ENCODE measurements around the gene DCD. TPM values are rescaled to one million over a fixed set of nuclear protein-coding genes. Genes with fewer than 3 reads are reported as not detected.

The DCD gene
- total and polyA plus RNA-seq, 2 donors (not counting 3 experiments of a cell fraction or from before 2014, with no cell fraction given) = not detected

DNA sequence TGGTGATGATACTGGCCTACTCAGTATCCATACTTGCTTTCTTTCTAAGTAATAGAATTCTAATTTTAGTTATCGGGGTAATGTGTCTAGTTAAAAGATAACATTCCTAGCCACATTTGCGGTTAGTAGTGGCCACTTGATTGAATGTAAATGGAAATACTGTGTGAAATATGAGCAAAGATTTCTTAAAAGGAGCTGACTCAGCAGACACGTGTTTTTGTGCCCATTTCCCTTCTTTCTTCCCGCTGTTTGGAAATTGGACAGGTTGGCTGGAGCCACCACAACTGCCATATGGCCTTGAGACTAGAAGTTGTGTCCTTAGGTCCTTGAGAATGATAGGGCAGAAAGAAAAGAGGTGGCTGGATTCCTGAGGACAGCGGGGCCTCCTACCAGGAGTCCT lies 19.8 kb upstream of the DCD start:
- no peaks in the 10 kb centered on the region for H3K9me1 ChIP-seq (replicated peaks; ENCODE audit: control insufficient read depth, extremely low read depth, insufficient read depth, low read length)
- H3K27me3 ChIP-seq (ENCODE audit: control insufficient read depth in 2 of 2, insufficient read depth in 2 of 2, low read length in 2 of 2) = peaks cover 0 to 1% of the 10 kb centered on the region in 2 experiments
- ChIA-PET CTCF (no interaction called here), POLR2A (no interaction called here)
- no peaks in the 10 kb centered on the region for H3K4me1 ChIP-seq (ENCODE audit: control insufficient read depth, extremely low read depth, insufficient read depth, low read length)
- H3K4me2 ChIP-seq (ENCODE audit: insufficient read depth, low read length) = no peak overlapping the region
- FAIRE-seq (no peak), DNase-seq (ENCODE audit: low read depth, low spot score) (no peak)
- no peak overlapping the region for H3K4me3 ChIP-seq (replicated peaks in 1 of 3; ENCODE audit: insufficient read depth in 1 of 3, low read depth in 1 of 3, low read length in 3 of 3)
- H3K9me3 ChIP-seq (replicated peaks; ENCODE audit: control insufficient read depth, insufficient read depth, low read length) = no peaks in the 10 kb centered on the region
- BruUV-seq (replicated peaks) = no TSS peak
- no peak overlapping the region for H2AFZ ChIP-seq (ENCODE audit: low read depth, low read length)
- H4K20me1 ChIP-seq (replicated peaks; ENCODE audit: control insufficient read depth, extremely low read depth, insufficient read depth, low read length) = no peaks in the 10 kb centered on the region
- H3K79me2 ChIP-seq (ENCODE audit: control insufficient read depth, insufficient read depth, low read length) = no peaks in the 10 kb centered on the region
- no peak overlapping the region for H3K27ac ChIP-seq (ENCODE audit: insufficient read depth, low read depth, low read length)
- intact Hi-C loops (cut with micrococcal nuclease) = no loop called here
- TF ChIP-seq POLR2A (IDR thresholded peaks at IDR 0.05; ENCODE audit: low read depth, low read length) (no peak), JUN (IDR thresholded peaks at IDR 0.05; ENCODE audit: borderline replicate concordance, insufficient read depth, insufficient read length, low read depth) (no peak), EZH2 (IDR thresholded peaks at IDR 0.05; ENCODE audit: borderline replicate concordance, low read depth, low read length, severe bottlenecking) (no peak), MYC (IDR thresholded peaks at IDR 0.05; ENCODE audit: low read depth, low read length) (no peak), POLR2AphosphoS5 (IDR thresholded peaks at IDR 0.05; ENCODE audit: insufficient read depth, low read depth, low read length) (no peak), GATA2 (IDR thresholded peaks at IDR 0.05; ENCODE audit: insufficient read depth, insufficient read length, low read depth, low read length) (no peak), FOS (IDR thresholded peaks at IDR 0.05; ENCODE audit: borderline replicate concordance, insufficient read depth, low read length) (no peak)
- TF ChIP-seq, protein P1, sequence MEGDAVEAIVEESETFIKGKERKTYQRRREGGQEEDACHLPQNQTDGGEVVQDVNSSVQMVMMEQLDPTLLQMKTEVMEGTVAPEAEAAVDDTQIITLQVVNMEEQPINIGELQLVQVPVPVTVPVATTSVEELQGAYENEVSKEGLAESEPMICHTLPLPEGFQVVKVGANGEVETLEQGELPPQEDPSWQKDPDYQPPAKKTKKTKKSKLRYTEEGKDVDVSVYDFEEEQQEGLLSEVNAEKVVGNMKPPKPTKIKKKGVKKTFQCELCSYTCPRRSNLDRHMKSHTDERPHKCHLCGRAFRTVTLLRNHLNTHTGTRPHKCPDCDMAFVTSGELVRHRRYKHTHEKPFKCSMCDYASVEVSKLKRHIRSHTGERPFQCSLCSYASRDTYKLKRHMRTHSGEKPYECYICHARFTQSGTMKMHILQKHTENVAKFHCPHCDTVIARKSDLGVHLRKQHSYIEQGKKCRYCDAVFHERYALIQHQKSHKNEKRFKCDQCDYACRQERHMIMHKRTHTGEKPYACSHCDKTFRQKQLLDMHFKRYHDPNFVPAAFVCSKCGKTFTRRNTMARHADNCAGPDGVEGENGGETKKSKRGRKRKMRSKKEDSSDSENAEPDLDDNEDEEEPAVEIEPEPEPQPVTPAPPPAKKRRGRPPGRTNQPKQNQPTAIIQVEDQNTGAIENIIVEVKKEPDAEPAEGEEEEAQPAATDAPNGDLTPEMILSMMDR (IDR thresholded peaks at IDR 0.05; ENCODE audit: extremely low read depth in 1 of 2, insufficient read depth in 1 of 2, low read depth in 1 of 2, low read length in 2 of 2) = no peak
- TF ChIP-seq, protein P2, sequence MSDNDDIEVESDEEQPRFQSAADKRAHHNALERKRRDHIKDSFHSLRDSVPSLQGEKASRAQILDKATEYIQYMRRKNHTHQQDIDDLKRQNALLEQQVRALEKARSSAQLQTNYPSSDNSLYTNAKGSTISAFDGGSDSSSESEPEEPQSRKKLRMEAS (IDR thresholded peaks at IDR 0.05; ENCODE audit: insufficient read depth, insufficient read length) = no peak
- dilution Hi-C loops (cut with MboI; ENCODE audit: extremely low pct_ligation_motif_present, low sequenced_read_pairs) = no loop called here
- H3K9ac ChIP-seq (replicated peaks; ENCODE audit: extremely low read depth, insufficient read depth, low read length) = no peak overlapping the region
- no peaks in the 10 kb centered on the region for H3K36me3 ChIP-seq (ENCODE audit: control insufficient read depth in 2 of 2, extremely low read depth in 1 of 2, insufficient read depth in 2 of 2, low read length in 2 of 2)

Measured in endothelial cell of umbilical vein (primary cell).